Thoracic aorta (tissue), 2 donors: ENCODE measurements around the gene GLG1. TPM values are rescaled to one million over a fixed set of nuclear protein-coding genes. Genes with fewer than 3 reads are reported as not detected.
"Not testable (repeated sequence)": the region's sequence is repeated elsewhere in the genome, so short reads cannot be mapped to it uniquely, and the experiment has no call there.

Experiments
- ATAC-seq: fragments of 150-250 bp; one replicate; pipeline ENCODE4 v1.8.0; 2017; ENCODE audit warnings: low read depth; ENCODE audit not compliant: insufficient number of reproducible peaks, low FRiP score
- DNase-seq: peaks from one replicate; pipeline ENCODE4 v3.0.0-alpha.2; 2020; ENCODE audit warnings: low spot score
- H3K27ac ChIP-seq, 2 donors: fragments of 200-600 bp; sonication (generic); 1 replicate in 1 of 2; 2 replicates in 1 of 2; pipeline ENCODE4 v1.5.1; 2016; ENCODE audit warnings: mild to moderate bottlenecking in 2 of 2, moderate library complexity in 2 of 2
- H3K27me3 ChIP-seq: fragments of 200-600 bp; sonication (generic); replicated peaks from 2 replicates; pipeline ENCODE4 v1.6.0; 2016; ENCODE audit warnings: mild to moderate bottlenecking; ENCODE audit not compliant: insufficient read depth
- H3K36me3 ChIP-seq: fragments of 200-600 bp; sonication (generic); one replicate; pipeline ENCODE4 v1.5.1; 2016
- H3K4me1 ChIP-seq, 2 donors: fragments of 200-600 bp; sonication (generic); 1 replicate in 1 of 2; 2 replicates in 1 of 2; pipeline versions ENCODE4 v1.5.1 to v1.6.0; 2016; ENCODE audit warnings: low read depth in 2 of 2, mild to moderate bottlenecking in 1 of 2; ENCODE audit not compliant: control insufficient read depth in 1 of 2
- H3K4me3 ChIP-seq: fragments of 200-600 bp; sonication (generic); 2 replicates; pipeline ENCODE4 v1.5.1; 2016; ENCODE audit warnings: mild to moderate bottlenecking
- H3K9me3 ChIP-seq: fragments of 200-600 bp; sonication (generic); 2 replicates; pipeline ENCODE4 v1.5.1; 2016
- total RNA-seq, 2 donors: library from RNA; depleted of rRNA; stranded (reverse); fragments of >200 nt; gene quantifications; one replicate each; pipeline versions ENCODE4 v1.1.0 to v1.2.3, GENCODE V29; 2016

Gene GLG1
- total RNA-seq, 2 donors from 2014 or later, result 202 to 218 TPM

- H3K36me3 ChIP-seq, DNase-seq: not testable (repeated sequence)
Observed at GRCh38 chr16:74412775-74413390, 194.0 kb downstream of the GLG1 start.

GRCh38 chr16:74412138-74412774, 194.7 kb downstream of the GLG1 start:
- not testable (repeated sequence) for H3K4me1 ChIP-seq, H3K36me3 ChIP-seq, DNase-seq, H3K9me3 ChIP-seq, H3K4me3 ChIP-seq, H3K27me3 ChIP-seq, ATAC-seq, H3K27ac ChIP-seq

More at GRCh38 chr16:74412775-74413390, 194.0 kb downstream of the GLG1 start:
- H3K4me3 ChIP-seq, H3K27me3 ChIP-seq, H3K27ac ChIP-seq, ATAC-seq, H3K9me3 ChIP-seq, H3K4me1 ChIP-seq: not testable (repeated sequence)

- not testable (repeated sequence) for H3K9me3 ChIP-seq
Observed at GRCh38 chr16:74410981-74411380, 195.9 kb downstream of the GLG1 start.

DNA sequence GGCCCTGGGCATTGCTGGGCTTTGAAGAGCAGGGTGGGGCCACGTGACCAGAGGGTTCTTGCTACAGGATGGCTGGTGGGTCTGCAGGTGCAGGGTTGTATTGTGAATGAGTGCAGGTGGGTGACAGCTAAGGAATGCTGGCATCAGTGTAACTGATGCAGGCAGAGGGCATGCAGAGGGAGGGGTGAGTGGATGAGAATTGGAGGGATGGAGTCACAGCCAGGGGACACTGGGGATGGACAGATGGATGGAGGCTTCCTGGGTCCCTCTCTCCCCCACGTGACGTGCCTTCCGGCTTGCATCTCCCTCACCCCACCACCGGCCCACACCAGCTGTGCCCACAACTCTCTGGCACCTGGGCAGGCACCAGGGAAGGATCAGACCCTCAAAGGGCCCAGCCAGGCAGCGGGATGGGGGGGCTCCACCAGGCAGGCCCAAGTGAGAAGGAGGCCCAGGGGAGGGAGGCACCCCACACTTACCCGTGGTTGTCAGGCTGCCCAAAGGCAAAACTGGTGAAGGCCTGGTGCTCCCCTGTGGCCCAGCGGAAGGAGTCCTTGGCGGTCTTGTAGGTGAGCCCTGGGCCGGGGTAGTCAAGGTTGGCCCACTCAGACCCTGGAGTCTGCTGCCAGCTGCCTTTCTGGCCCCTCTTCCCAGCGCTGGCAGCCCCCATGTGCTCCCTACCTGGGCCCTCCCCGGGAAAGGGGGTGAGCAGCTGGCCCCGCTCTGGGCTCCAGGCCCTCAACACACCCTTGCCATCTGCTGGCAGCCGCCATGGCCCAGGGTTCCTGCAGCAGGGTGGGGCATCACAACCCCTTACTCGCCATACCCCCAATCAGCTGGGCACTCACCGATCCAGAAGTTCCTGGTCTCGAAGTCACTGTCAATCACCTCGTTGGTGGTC, 196.6 kb downstream of the GLG1 start:
- not testable (repeated sequence) for H3K27ac ChIP-seq, ATAC-seq, H3K36me3 ChIP-seq, H3K9me3 ChIP-seq, H3K4me1 ChIP-seq, DNase-seq, H3K4me3 ChIP-seq, H3K27me3 ChIP-seq

More at GRCh38 chr16:74410981-74411380, 195.9 kb downstream of the GLG1 start:
- not testable (repeated sequence) for H3K27ac ChIP-seq, H3K27me3 ChIP-seq, H3K4me1 ChIP-seq, DNase-seq, H3K36me3 ChIP-seq, ATAC-seq, H3K4me3 ChIP-seq

- ATAC-seq, H3K4me3 ChIP-seq, H3K36me3 ChIP-seq, H3K9me3 ChIP-seq, DNase-seq, H3K4me1 ChIP-seq, H3K27ac ChIP-seq, H3K27me3 ChIP-seq: not testable (repeated sequence)
Observed at GRCh38 chr16:74409185-74409981, 197.5 kb downstream of the GLG1 start.

- H3K27me3 ChIP-seq, H3K4me1 ChIP-seq, H3K36me3 ChIP-seq, H3K9me3 ChIP-seq, DNase-seq: not testable (repeated sequence)
- Histone ChIP-seq H3K27ac (peak overlapping the region; percentile 70 to 90), H3K4me3 (peak overlapping the region; percentile 69)
- ATAC-seq, result peak; percentile 8
Observed at GRCh38 chr16:74407362-74407705, 199.6 kb downstream of the GLG1 start.

- H3K36me3 ChIP-seq, DNase-seq, H3K9me3 ChIP-seq, H3K27me3 ChIP-seq, H3K4me1 ChIP-seq: not testable (repeated sequence)
- Histone ChIP-seq H3K27ac (peak overlapping the region; percentile 70 to 90), H3K4me3 (peak overlapping the region; percentile 69)
- ATAC-seq, result peak; percentile 67
Observed at GRCh38 chr16:74406600-74407361, 200.1 kb downstream of the GLG1 start.

DNA sequence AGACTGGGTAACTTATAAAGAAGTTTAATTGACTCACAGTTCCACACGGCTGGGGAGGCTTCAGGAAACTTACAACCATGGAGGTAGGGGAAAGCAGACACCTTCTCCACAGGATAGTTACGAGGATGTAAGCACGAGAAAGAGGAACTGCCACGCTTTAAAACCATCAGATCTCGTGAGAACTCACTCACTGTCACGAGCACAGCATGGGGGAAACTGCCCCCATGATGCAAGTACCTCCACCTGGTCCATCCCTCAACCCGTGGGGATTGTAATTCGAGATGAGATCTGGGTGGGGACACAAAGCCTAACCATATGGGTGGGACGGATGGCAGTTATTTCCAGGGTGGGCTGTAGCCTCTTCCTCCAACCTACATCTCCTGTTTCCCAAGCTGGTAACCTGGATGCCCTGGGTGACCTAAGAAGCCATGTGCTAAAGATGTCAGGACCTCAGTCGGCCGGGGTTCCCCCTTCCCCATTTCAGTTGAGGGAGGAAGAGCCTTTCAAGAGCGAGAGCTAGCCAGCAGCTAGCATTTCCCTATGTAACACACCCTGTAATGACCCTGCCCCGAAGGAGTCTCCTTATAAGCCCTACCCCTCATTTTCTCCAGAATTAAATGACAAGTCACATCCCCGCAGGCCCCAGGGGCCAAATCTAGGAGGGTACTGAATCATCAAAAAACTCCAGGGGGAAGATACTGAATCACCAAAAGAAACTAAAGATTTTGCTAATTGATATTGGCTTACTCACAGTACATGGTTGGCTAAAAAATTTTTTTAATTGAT, 202.6 kb downstream of the GLG1 start:
- not testable (repeated sequence) for H3K27me3 ChIP-seq, H3K4me3 ChIP-seq, ATAC-seq, H3K4me1 ChIP-seq, H3K36me3 ChIP-seq, DNase-seq, H3K9me3 ChIP-seq, H3K27ac ChIP-seq

- not testable (repeated sequence) for DNase-seq, H3K9me3 ChIP-seq, ATAC-seq, H3K27me3 ChIP-seq, H3K36me3 ChIP-seq, H3K27ac ChIP-seq, H3K4me3 ChIP-seq
- peaks cover 3 to 20% of the 10 kb centered on the region in 2 donors for H3K4me1 ChIP-seq
Observed at GRCh38 chr16:74400238-74400637, 206.7 kb downstream of the GLG1 start.

GRCh38 chr16:74398212-74398895, 208.6 kb downstream of the GLG1 start:
- H3K27me3 ChIP-seq, H3K9me3 ChIP-seq, DNase-seq, H3K36me3 ChIP-seq: not testable (repeated sequence)
- peaks cover 3 to 20% of the 10 kb centered on the region in 2 donors for H3K4me1 ChIP-seq
- H3K4me3 ChIP-seq, result peak overlapping the region; percentile 31
- H3K27ac ChIP-seq, result peak overlapping the region; percentile 29 to 69
- ATAC-seq, result peak; percentile 36
